Tibial nerve (tissue), 4 donors: ENCODE measurements around the gene IP6K1. TPM values are rescaled to one million over a fixed set of nuclear protein-coding genes. Genes with fewer than 3 reads are reported as not detected.

Experiments used
- DNase-seq, 2 donors: peaks; one replicate each; pipeline ENCODE4 v3.0.0-alpha.2; 2019; ENCODE audit warnings: low spot score in 2 of 2
- H3K27ac ChIP-seq, 4 donors: fragments of 200-600 bp; sonication (generic) in 3 of 4; one replicate each; pipeline ENCODE4 v1.5.1; 2017 to 2019; ENCODE audit warnings: mild to moderate bottlenecking in 1 of 4
- H3K27me3 ChIP-seq, 2 donors: fragments of 200-600 bp; sonication (generic) in 1 of 2; one replicate each; pipeline versions ENCODE4 v1.5.1 to v1.6.0; 2017 to 2019
- H3K36me3 ChIP-seq, 3 donors: fragments of 200-600 bp; sonication (generic); one replicate each; pipeline ENCODE4 v1.5.1; 2018 to 2019
- H3K4me1 ChIP-seq, 4 donors: fragments of 200-600 bp; sonication (generic) in 3 of 4; one replicate each; pipeline ENCODE4 v1.5.1; 2017 to 2019
- H3K4me3 ChIP-seq, 4 donors: fragments of 200-600 bp; sonication (generic) in 3 of 4; one replicate each; pipeline ENCODE4 v1.5.1; 2017 to 2019; ENCODE audit warnings: mild to moderate bottlenecking in 1 of 4, moderate library complexity in 1 of 4
- H3K9me3 ChIP-seq, 4 donors: fragments of 200-600 bp; sonication (generic) in 3 of 4; one replicate each; pipeline ENCODE4 v1.5.1; 2017 to 2019
- CTCF ChIP-seq, 5 experiments: fragments of 200-600 bp in 3 of 5; fragments of 450-650 bp in 2 of 5; sonication (generic) in 3 of 5; IDR thresholded peaks; one replicate each; pipeline ENCODE4 v1.5.1; 2016 to 2019; ENCODE audit warnings: antibody characterized with exemption in 5 of 5, mild to moderate bottlenecking in 3 of 5, moderate library complexity in 2 of 5
- EP300 ChIP-seq, 2 donors: sonication (generic); formaldehyde crosslinking; IDR thresholded peaks; one replicate each; pipeline ENCODE4 v1.6.1; 2017; ENCODE audit warnings: antibody characterized with exemption in 2 of 2, mild to moderate bottlenecking in 1 of 2
- POLR2A ChIP-seq, 2 donors: fragments of 450-650 bp; IDR thresholded peaks; one replicate each; pipeline ENCODE4 v1.6.1; 2017; ENCODE audit warnings: antibody characterized with exemption in 2 of 2, mild to moderate bottlenecking in 2 of 2, moderate library complexity in 2 of 2
- WGBS, 2 donors: methylation state at CpG; one replicate each; pipeline ENCODE4 v1.1.5; 2018; 5-methylcytosine and 5-hydroxymethylcytosine counted together
- total RNA-seq, 4 donors: library from RNA; depleted of rRNA; stranded (reverse); fragments of >200 nt; gene quantifications; one replicate each; pipeline ENCODE4 v1.1.0, GENCODE V29; 2016

The IP6K1 gene
- total RNA-seq, 4 donors from 2014 or later, result 43.2 to 77.5 (median 50.7) TPM

GRCh38 chr3:49720855-49721595 is 65.3 kb downstream of the IP6K1 start:
- WGBS, 2 donors, result 64 to 71% methylated on average over 4 of the region's 4 CpGs
- H3K4me1 ChIP-seq, result peaks cover 0 to 55% (median 24%) of the 10 kb centered on the region in 4 donors
- H3K27ac ChIP-seq, result no peak overlapping the region
- no peak for DNase-seq
- no peak for TF ChIP-seq CTCF (IDR thresholded peaks at IDR 0.05)
- no peak for TF ChIP-seq POLR2A (IDR thresholded peaks at IDR 0.05)
- no peak for TF ChIP-seq EP300 (IDR thresholded peaks at IDR 0.05)
- H3K27me3 ChIP-seq, result no peaks in the 10 kb centered on the region
- peaks cover 0 to 49% (median 0%) of the 10 kb centered on the region in 3 donors for H3K36me3 ChIP-seq
- no peaks in the 10 kb centered on the region for H3K9me3 ChIP-seq
- no peak overlapping the region for H3K4me3 ChIP-seq

GRCh38 chr3:49719214-49719884 is 67.0 kb downstream of the IP6K1 start, which contains the start of gene AMIGO3:
Gene AMIGO3, minus strand, starts transcription at chr3:49719684. Its CDS starts 219 bp downstream, at chr3:49719465.
- H3K4me3 ChIP-seq, result peak within 1 kb of the TSS; percentile 22 to 70 (median 56)
- peaks cover 0 to 43% (median 21%) of the 10 kb centered on the region in 4 donors for H3K4me1 ChIP-seq
- H3K27ac ChIP-seq, result peak within 1 kb of the TSS in 3 of 4 donors; percentile 69 to 84 (median 75)
- peaks cover 0 to 58% (median 0%) of the 10 kb centered on the region in 3 donors for H3K36me3 ChIP-seq
- H3K9me3 ChIP-seq, result no peaks in the 10 kb centered on the region
- 1 to 3% methylated on average over 22 to 33 of the region's 50 CpGs for WGBS, 2 donors
- H3K27me3 ChIP-seq, result no peaks in the 10 kb centered on the region
- DNase-seq, result peak; percentile 96 to 97
- TF ChIP-seq POLR2A (IDR thresholded peaks at IDR 0.05) (peak in 1 of 2 donors; percentile 86), EP300 (IDR thresholded peaks at IDR 0.05) (peak; percentile 73 to 90), CTCF (IDR thresholded peaks at IDR 0.05) (peak; percentile 13 to 90 (median 55))

GRCh38 chr3:49718858-49719213 is 67.5 kb downstream of the IP6K1 start:
- Histone ChIP-seq H3K9me3 (no peaks in the 10 kb centered on the region), H3K4me1 (peaks cover 0 to 41% (median 20%) of the 10 kb centered on the region in 4 donors), H3K4me3 (peak overlapping the region; percentile 22 to 70 (median 56)), H3K27ac (peak overlapping the region in 1 of 4 donors; percentile 75), H3K27me3 (no peaks in the 10 kb centered on the region), H3K36me3 (peaks cover 0 to 63% (median 0%) of the 10 kb centered on the region in 3 donors)
- TF ChIP-seq CTCF (IDR thresholded peaks at IDR 0.05) (no peak), POLR2A (IDR thresholded peaks at IDR 0.05) (no peak), EP300 (IDR thresholded peaks at IDR 0.05) (no peak)
- 15 to 18% methylated on average over 29 to 33 of the region's 33 CpGs for WGBS, 2 donors
- DNase-seq, result no peak

- no peak for DNase-seq
- no peak for TF ChIP-seq POLR2A (IDR thresholded peaks at IDR 0.05)
- no peak for TF ChIP-seq CTCF (IDR thresholded peaks at IDR 0.05)
- TF ChIP-seq EP300 (IDR thresholded peaks at IDR 0.05), result no peak
- WGBS, 2 donors, result 71 to 75% methylated on average over 69 to 72 of the region's 75 CpGs
- H3K4me3 ChIP-seq, result no peak overlapping the region
- no peak overlapping the region for H3K27ac ChIP-seq
- H3K27me3 ChIP-seq, result no peaks in the 10 kb centered on the region
- H3K9me3 ChIP-seq, result no peaks in the 10 kb centered on the region
- H3K36me3 ChIP-seq, result peaks cover 0 to 69% (median 0%) of the 10 kb centered on the region in 3 donors
- H3K4me1 ChIP-seq, result peaks cover 0 to 38% (median 18%) of the 10 kb centered on the region in 4 donors
Measured at GRCh38 chr3:49717959-49718857, 68.1 kb downstream of the IP6K1 start.
